Measurements from ENCODE around the gene CNIH3.

DNA sequence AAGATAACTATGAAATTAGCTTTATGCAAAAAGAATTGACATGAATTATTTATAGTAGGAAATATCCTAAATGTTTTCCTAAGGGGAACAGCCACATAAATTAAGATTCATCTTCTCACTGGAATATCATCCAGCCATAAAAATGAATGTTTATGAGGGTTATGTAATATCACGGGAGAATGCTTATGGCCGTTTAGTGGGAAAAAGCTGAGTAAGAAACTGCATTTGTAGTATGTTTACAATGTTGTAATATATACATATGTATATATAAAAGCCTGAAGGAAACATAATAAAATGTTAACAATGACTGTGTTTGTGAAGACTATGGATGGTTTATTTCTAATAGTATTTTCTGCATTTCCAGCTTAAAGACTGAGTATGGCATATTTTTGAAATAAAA, 161.1 kb downstream of the CNIH3 start:
- TF ChIP-seq, protein P1, sequence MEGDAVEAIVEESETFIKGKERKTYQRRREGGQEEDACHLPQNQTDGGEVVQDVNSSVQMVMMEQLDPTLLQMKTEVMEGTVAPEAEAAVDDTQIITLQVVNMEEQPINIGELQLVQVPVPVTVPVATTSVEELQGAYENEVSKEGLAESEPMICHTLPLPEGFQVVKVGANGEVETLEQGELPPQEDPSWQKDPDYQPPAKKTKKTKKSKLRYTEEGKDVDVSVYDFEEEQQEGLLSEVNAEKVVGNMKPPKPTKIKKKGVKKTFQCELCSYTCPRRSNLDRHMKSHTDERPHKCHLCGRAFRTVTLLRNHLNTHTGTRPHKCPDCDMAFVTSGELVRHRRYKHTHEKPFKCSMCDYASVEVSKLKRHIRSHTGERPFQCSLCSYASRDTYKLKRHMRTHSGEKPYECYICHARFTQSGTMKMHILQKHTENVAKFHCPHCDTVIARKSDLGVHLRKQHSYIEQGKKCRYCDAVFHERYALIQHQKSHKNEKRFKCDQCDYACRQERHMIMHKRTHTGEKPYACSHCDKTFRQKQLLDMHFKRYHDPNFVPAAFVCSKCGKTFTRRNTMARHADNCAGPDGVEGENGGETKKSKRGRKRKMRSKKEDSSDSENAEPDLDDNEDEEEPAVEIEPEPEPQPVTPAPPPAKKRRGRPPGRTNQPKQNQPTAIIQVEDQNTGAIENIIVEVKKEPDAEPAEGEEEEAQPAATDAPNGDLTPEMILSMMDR (IDR thresholded peaks at IDR 0.05) = no peak
- TF ChIP-seq POLR2AphosphoS5 (IDR thresholded peaks at IDR 0.05) (no peak), EP300 (IDR thresholded peaks at IDR 0.05) (no peak)
